A549 (cell line): Measurements from ENCODE around the gene MEGF9. TPM values are rescaled to one million over a fixed set of nuclear protein-coding genes. Genes with fewer than 3 reads are reported as not detected.

Experiments
- ATAC-seq, 2 experiments: fragments of 200-7000 bp in 1 of 2; fragments of >200 bp in 1 of 2; cut with Nextera tagmentation in 1 of 2; cut with Tn5 transposase in 1 of 2; 3 replicates each; pipeline versions ENCODE4 v1.8.0 to v1.9.1; 2018 to 2020; ENCODE audit warnings: mild to moderate bottlenecking in 1 of 2, moderate library complexity in 1 of 2
- CTCF ChIA-PET: fragments of 300-600 bp; sonication (Branson Sonifier 250); formaldehyde crosslinking; extraction: SDS; loops from one replicate; lab custom pipeline; 2021; ENCODE audit warnings: antibody characterized with exemption, inconsistent platforms; lab: Yijun Ruan, JAX
- POLR2A ChIA-PET: fragments of 350-600 bp; formaldehyde crosslinking; extraction: SDS; loops from one replicate; lab custom pipeline; 2021; ENCODE audit warnings: antibody characterized with exemption, inconsistent platforms; lab: Yijun Ruan, JAX
- DNase-seq, 2 experiments: peaks; one replicate each; pipeline versions ENCODE4 v3.0.0 to v3.0.0-alpha.2; 2011 to 2016; ENCODE audit warnings: low read depth in 1 of 2, low spot score in 1 of 2
- FAIRE-seq: peaks from 2 replicates; lab custom pipeline; 2011; peaks lifted over from hg19 to GRCh38; lab: Jason Lieb, UNC
- H3K27ac ChIP-seq, 2 experiments: fragments of >200 bp; sonication (Bioruptor Twin); formaldehyde crosslinking; 3 replicates each; pipeline ENCODE4 v1.5.1; 2016 to 2017
- H3K4me1 ChIP-seq: fragments of >200 bp; sonication (Bioruptor Twin); formaldehyde crosslinking; 3 replicates; pipeline ENCODE4 v1.6.1; 2016
- H3K4me2 ChIP-seq: fragments of >200 bp; sonication (Bioruptor Twin); formaldehyde crosslinking; 3 replicates; pipeline ENCODE4 v1.6.1; 2016
- H3K4me3 ChIP-seq: fragments of >200 bp; sonication (Bioruptor Twin); formaldehyde crosslinking; 3 replicates; pipeline ENCODE4 v1.5.1; 2016
- H3K9me3 ChIP-seq: fragments of >200 bp; sonication (Bioruptor Twin); formaldehyde crosslinking; 3 replicates; pipeline ENCODE4 v1.6.1; 2016
- BCL3 ChIP-seq: fragments of >200 bp; sonication (Bioruptor Twin); formaldehyde crosslinking; IDR thresholded peaks from 3 replicates; pipeline ENCODE4 v1.6.1; 2016
- BHLHE40 ChIP-seq: IDR thresholded peaks from 2 replicates; pipeline ENCODE4 v1.6.1; 2012; ENCODE audit warnings: low read depth, low read length, inconsistent platforms
- CTCF ChIP-seq: fragments of >200 bp; sonication (Bioruptor Twin); formaldehyde crosslinking; IDR thresholded peaks from 3 replicates; pipeline ENCODE4 v1.5.1; 2016
- HOXA7 ChIP-seq: fragments of 250-450 bp; sonication (Bioruptor Pico); IDR thresholded peaks from 2 replicates; pipeline ENCODE4 v1.5.0; 2020; ENCODE audit warnings: mild to moderate bottlenecking, moderate library complexity
- HOXB5 ChIP-seq: fragments of 250-450 bp; sonication (Bioruptor Pico); IDR thresholded peaks from 2 replicates; pipeline ENCODE4 v1.5.0; 2020; ENCODE audit warnings: mild to moderate bottlenecking, moderate library complexity
- JUN ChIP-seq, 2 experiments: fragments of >200 bp; sonication (Bioruptor Twin); formaldehyde crosslinking; IDR thresholded peaks; 2 replicates in 1 of 2; 3 replicates in 1 of 2; pipeline ENCODE4 v1.6.1; 2016 to 2017
- MYC ChIP-seq: IDR thresholded peaks from 2 replicates; pipeline ENCODE4 v1.6.1; 2012; ENCODE audit warnings: mild to moderate bottlenecking, inconsistent platforms, low read length, improper control_type of control experiment, borderline replicate concordance
- PBX3 ChIP-seq: IDR thresholded peaks from 2 replicates; pipeline ENCODE4 v1.6.1; 2012
- RAD21 ChIP-seq, 2 experiments: fragments of >200 bp in 1 of 2; sonication (Bioruptor Twin) in 1 of 2; formaldehyde crosslinking in 1 of 2; IDR thresholded peaks in 1 of 2; conservative IDR thresholded peaks in 1 of 2; 2 replicates in 1 of 2; 3 replicates in 1 of 2; pipeline ENCODE4 v1.6.1; 2012 to 2018; ENCODE audit warnings: inconsistent platforms in 1 of 2
- RCOR1 ChIP-seq: fragments of 150-350 bp; IDR thresholded peaks from 2 replicates; pipeline ENCODE4 v1.6.1; 2014; ENCODE audit warnings: antibody characterized with exemption, low read length, low read depth
- SMC3 ChIP-seq: fragments of >200 bp; sonication (Bioruptor Twin); formaldehyde crosslinking; IDR thresholded peaks from 3 replicates; pipeline ENCODE4 v1.6.1; 2018; ENCODE audit warnings: inconsistent platforms
- SREBF2 ChIP-seq: fragments of 450-650 bp; IDR thresholded peaks from 2 replicates; pipeline ENCODE4 v1.6.1; 2014; ENCODE audit warnings: mild to moderate bottlenecking, moderate library complexity
- WGBS: methylation state at CpG from one replicate; pipeline ENCODE4 v1.1.6; 2017; ENCODE audit errors: missing lambda C conversion rate; 5-methylcytosine and 5-hydroxymethylcytosine counted together
- polyA plus RNA-seq, 4 experiments: library from polyadenylated mRNA; depleted of rRNA in 3 of 4; stranded (reverse); fragments of >200 nt; fragmentation: RNase III in 1 of 4; extraction: RNeasy Plus Mini Kit Qiagen cat#74134 plus additional on column Dnase treatment in 1 of 4; gene quantifications; 2 replicates in 3 of 4; 3 replicates in 1 of 4; pipeline ENCODE4 v1.2.3, GENCODE V29; 2011 to 2017

The MEGF9 gene
- polyA plus RNA-seq, 2 of the 4 experiments (the other 2 are of a cell fraction) = 25.7 to 33.4 TPM

- ChIA-PET CTCF (interaction anchor here (1.0 to 5.5 kb wide), 19 partner anchors 8 to 303 kb away, joined by 3 to 96 read pairs (median 9); partner anchors contain the start of gene FBXW2), POLR2A (no interaction called here)
- Histone ChIP-seq H3K27ac (no peak overlapping the region), H3K4me3 (no peak overlapping the region), H3K4me1 (peaks cover 3% of the 10 kb centered on the region; the same call in 1 of the 3 replicates), H3K4me2 (no peak overlapping the region), H3K9me3 (no peaks in the 10 kb centered on the region)
- DNase-seq (no peak), ATAC-seq (no peak), FAIRE-seq (no peak)
- TF ChIP-seq PBX3 (no peak), HOXB5 (no peak), HOXA7 (CRISPR knock-in tag) (no peak)
- 71% methylated on average over 6 of the region's 6 CpGs for WGBS
These were observed 43.0 kb upstream of the MEGF9 start for GRCh38 chr9:120757026-120757913.

GRCh38 chr9:120756531-120756930, 42.3 kb upstream of the MEGF9 start:
- 42% methylated on average over 1 of the region's 1 CpG for WGBS
- TF ChIP-seq BHLHE40 = no peak
- no peak for TF ChIP-seq BCL3
- TF ChIP-seq JUN (IDR thresholded peaks at IDR 0.05) = no peak
- no peak for TF ChIP-seq RCOR1
- Histone ChIP-seq H3K9me3 (no peaks in the 10 kb centered on the region), H3K4me3 (no peak overlapping the region), H3K27ac (no peak overlapping the region), H3K4me1 (peaks cover 3% of the 10 kb centered on the region; the same call in 1 of the 3 replicates), H3K4me2 (no peak overlapping the region)
- FAIRE-seq = no peak
- DNase-seq = no peak
- CTCF ChIA-PET = interaction anchor here (0.6 to 5.5 kb wide), 38 partner anchors 11 to 382 kb away, joined by 3 to 96 read pairs (median 4); partner anchors contain the start of genes FBXW2 and MEGF9
- POLR2A ChIA-PET = no interaction called here
- no peak for ATAC-seq

GRCh38 chr9:120755810-120756434, 41.7 kb upstream of the MEGF9 start:
- ATAC-seq (peak; percentile 83 to 87; a peak in 5 of 6 replicates), DNase-seq (peak; percentile 47 to 68), FAIRE-seq (no peak)
- CTCF ChIA-PET = interaction anchor here (0.6 to 5.5 kb wide), 54 partner anchors 11 to 1941 kb away, joined by 3 to 96 read pairs (median 4); partner anchors contain the start of genes FBXW2 and MEGF9
- no peak overlapping the region for H3K4me3 ChIP-seq
- H3K4me1 ChIP-seq = peaks cover 3% of the 10 kb centered on the region; the same call in 1 of the 3 replicates
- no peaks in the 10 kb centered on the region for H3K9me3 ChIP-seq
- POLR2A ChIA-PET = interaction anchor here (0.6 kb wide), 1 partner anchor 304 kb away, joined by 3 read pairs; no protein-coding TSS in a partner anchor
- no peak overlapping the region for H3K4me2 ChIP-seq
- 0 out of 6 replicates have a peak overlapping the region, but pooled peaks of 1 of the 2 experiments have one; percentile 46 for H3K27ac ChIP-seq
- WGBS = 2% methylated on average over 6 of the region's 6 CpGs
- TF ChIP-seq SMC3 (peak; percentile 76), RAD21 (conservative IDR thresholded peaks at IDR 0.05 in 1 of 2, IDR thresholded peaks at IDR 0.05 in 1 of 2) (peak; percentile 92 to 96), SREBF2 (no peak), CTCF (peak; percentile 93), MYC (no peak)
